Activated T-helper 2 cell treated with anti-CD3 and anti-CD28 coated beads, Interferon-gamma antibody, Interleukin-2, Interleukin-4, amounts not matched to agents 10 μg/mL and 5 μg/mL and 100 μg/mL, durations not matched to agents 14 hours and 24 hours and 36 hours (primary cell): ENCODE data around the gene BCAS1. TPM values are rescaled to one million over a fixed set of nuclear protein-coding genes. Genes with fewer than 3 reads are reported as not detected.

Source experiments
- DNase-seq: peaks from one replicate; pipeline ENCODE4 v3.0.0; 2021; ENCODE audit warnings: low spot score
- H3K27ac Mint-ChIP-seq: one replicate; pipeline ENCODE4 v1.8.0; 2021; ENCODE audit warnings: mixed read lengths
- H3K27me3 Mint-ChIP-seq: one replicate; pipeline ENCODE4 v1.8.0; 2021; ENCODE audit warnings: low read depth, mixed read lengths
- H3K36me3 Mint-ChIP-seq: one replicate; pipeline ENCODE4 v1.8.0; 2021; ENCODE audit warnings: low read depth, mixed read lengths
- H3K4me1 Mint-ChIP-seq: one replicate; pipeline ENCODE4 v1.8.0; 2021; ENCODE audit warnings: low read depth, mixed read lengths
- H3K4me3 Mint-ChIP-seq: one replicate; pipeline ENCODE4 v1.8.0; 2021; ENCODE audit warnings: low read depth, mild to moderate bottlenecking, moderate library complexity, mixed read lengths
- H3K9me3 Mint-ChIP-seq: one replicate; pipeline ENCODE4 v1.8.0; 2021; ENCODE audit warnings: mixed read lengths
- intact Hi-C: fragments of 100-400 bp; cut with micrococcal nuclease; formaldehyde crosslinking; loops from one replicate; pipeline ENCODE4 v1.15.1; 2023
- total RNA-seq: library from RNA; stranded (reverse); gene quantifications from 2 replicates; pipeline ENCODE4 v1.2.3, GENCODE V29; 2022

The BCAS1 gene
- total RNA-seq = not detected in 2 replicates

DNA sequence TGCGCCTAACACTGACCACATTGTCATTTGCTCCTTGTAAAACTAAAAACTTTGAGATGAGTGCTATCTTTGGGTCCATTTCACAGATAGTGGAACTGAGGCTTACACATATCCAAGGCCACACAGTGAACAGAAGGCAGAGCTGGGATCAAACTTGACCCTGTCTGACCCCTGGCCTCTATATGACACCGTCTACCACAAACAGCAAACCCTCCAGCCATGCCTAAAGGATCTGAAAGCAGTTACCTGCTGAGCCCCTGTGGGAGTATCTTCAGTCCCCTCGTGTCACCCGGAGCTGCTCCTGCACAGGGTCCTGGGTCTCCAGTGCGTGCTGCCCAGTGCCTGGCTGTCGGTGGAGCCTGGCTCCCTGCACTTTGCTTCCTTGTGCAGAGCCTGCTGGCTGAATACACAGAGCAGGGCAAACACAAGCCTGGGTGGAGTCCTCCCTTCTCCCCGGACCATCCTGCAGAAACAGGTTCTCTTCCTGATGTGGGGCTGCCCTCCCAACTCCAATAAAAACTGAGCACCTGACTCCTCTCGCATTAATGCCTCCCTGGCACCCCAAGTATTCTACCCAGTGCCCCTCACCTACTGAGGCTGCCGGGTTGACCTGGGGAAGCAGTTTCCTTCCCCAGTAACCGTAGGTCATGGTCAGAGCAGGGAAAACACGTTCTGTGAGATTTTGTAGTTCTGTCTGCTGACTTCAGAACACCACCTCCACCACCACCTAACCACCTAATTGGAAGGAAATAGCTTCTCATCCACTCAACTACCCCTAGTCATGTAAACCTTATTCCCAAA is at the start of gene BCAS1:
Gene BCAS1 (minus strand): TSS at position 408 of the 801 bp plus-strand sequence. CDS start 11,876 bp downstream, outside the sequence.
- Mint-ChIP-seq H3K27me3 (peaks cover 3% of the 10 kb centered on the region), H3K4me3 (no peak within 1 kb of the TSS), H3K27ac (no peak within 1 kb of the TSS), H3K36me3 (no peaks in the 10 kb centered on the region), H3K4me1 (peaks cover 10% of the 10 kb centered on the region), H3K9me3 (no peaks in the 10 kb centered on the region)
- DNase-seq = no peak
- intact Hi-C loops = no loop called here

DNA sequence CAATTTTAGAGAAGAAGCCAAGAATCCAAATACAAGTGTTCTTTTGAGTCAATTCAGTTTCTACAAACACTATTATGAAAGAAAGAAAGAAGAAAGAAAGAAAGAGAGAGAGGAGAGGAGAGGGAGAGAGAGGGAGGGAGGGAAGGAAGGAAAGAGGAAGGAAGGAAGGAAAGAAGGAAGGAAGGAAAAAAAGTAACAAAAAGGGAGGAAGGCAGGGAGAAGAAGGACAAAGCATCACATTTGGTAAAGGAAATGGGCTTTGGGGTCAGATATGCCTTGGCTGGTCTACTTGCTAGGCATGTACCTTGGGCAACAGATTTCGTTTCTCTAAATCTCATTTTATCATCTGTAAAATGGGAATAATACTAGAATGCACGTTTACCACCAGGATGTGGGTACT is 49.4 kb upstream of the BCAS1 start:
- Mint-ChIP-seq H3K36me3 (no peaks in the 10 kb centered on the region), H3K9me3 (no peaks in the 10 kb centered on the region), H3K27ac (no peak overlapping the region), H3K4me1 (no peaks in the 10 kb centered on the region), H3K4me3 (no peak overlapping the region), H3K27me3 (no peaks in the 10 kb centered on the region)
- DNase-seq = no peak
- intact Hi-C loops = no loop called here

- Mint-ChIP-seq H3K9me3 (no peaks in the 10 kb centered on the region), H3K4me3 (no peak overlapping the region), H3K36me3 (no peaks in the 10 kb centered on the region), H3K4me1 (no peaks in the 10 kb centered on the region), H3K27ac (no peak overlapping the region), H3K27me3 (peaks cover 2% of the 10 kb centered on the region)
- intact Hi-C loops = no loop called here
- DNase-seq = no peak
Measured at GRCh38 chr20:54118220-54119001, 48.0 kb upstream of the BCAS1 start.

GRCh38 chr20:54116550-54117235 is 46.3 kb upstream of the BCAS1 start:
- Mint-ChIP-seq H3K4me1 (no peaks in the 10 kb centered on the region), H3K4me3 (no peak overlapping the region), H3K27me3 (peaks cover 2% of the 10 kb centered on the region), H3K27ac (no peak overlapping the region), H3K9me3 (no peaks in the 10 kb centered on the region), H3K36me3 (no peaks in the 10 kb centered on the region)
- DNase-seq = no peak
- intact Hi-C loops = no loop called here

GRCh38 chr20:54115172-54115854 is 44.9 kb upstream of the BCAS1 start:
- Mint-ChIP-seq H3K36me3 (no peaks in the 10 kb centered on the region), H3K4me3 (no peak overlapping the region), H3K4me1 (peaks cover 2% of the 10 kb centered on the region), H3K9me3 (peaks cover 3% of the 10 kb centered on the region), H3K27me3 (peaks cover 2% of the 10 kb centered on the region), H3K27ac (no peak overlapping the region)
- DNase-seq = no peak
- intact Hi-C loops = no loop called here

DNA sequence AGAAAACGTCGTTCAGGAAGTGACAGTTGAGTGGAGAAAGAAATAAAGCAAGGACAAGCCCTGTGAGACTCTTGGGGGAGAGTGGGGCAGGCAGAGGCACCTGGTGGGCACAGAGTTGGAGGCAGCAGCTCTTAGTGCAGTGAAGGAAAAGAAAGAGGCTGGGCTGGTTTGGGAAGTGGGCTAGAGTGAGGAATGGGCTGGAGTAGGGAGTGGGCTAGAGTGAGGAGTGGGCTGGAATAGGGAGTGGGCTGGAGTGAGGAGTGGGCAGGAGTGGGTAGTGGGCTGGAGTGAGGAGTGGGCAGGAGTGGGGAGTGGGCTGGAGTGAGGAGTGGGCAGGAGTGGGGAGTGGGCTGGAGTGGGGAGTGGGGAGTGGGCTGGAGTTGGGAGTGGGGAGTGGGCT is 43.7 kb upstream of the BCAS1 start:
- no peaks in the 10 kb centered on the region for H3K36me3 Mint-ChIP-seq
- DNase-seq = no peak
- intact Hi-C loops = no loop called here
- H3K27ac Mint-ChIP-seq = no peak overlapping the region
- H3K4me1 Mint-ChIP-seq = peaks cover 7% of the 10 kb centered on the region
- H3K4me3 Mint-ChIP-seq = no peak overlapping the region
- H3K27me3 Mint-ChIP-seq = peaks cover 2% of the 10 kb centered on the region
- peaks cover 3% of the 10 kb centered on the region for H3K9me3 Mint-ChIP-seq

- H3K36me3 Mint-ChIP-seq = no peaks in the 10 kb centered on the region
- H3K27ac Mint-ChIP-seq = no peak overlapping the region
- H3K4me1 Mint-ChIP-seq = peaks cover 7% of the 10 kb centered on the region
- H3K9me3 Mint-ChIP-seq = peaks cover 3% of the 10 kb centered on the region
- peaks cover 2% of the 10 kb centered on the region for H3K27me3 Mint-ChIP-seq
- no peak for DNase-seq
- intact Hi-C loops = no loop called here
- no peak overlapping the region for H3K4me3 Mint-ChIP-seq
Measured at GRCh38 chr20:54113566-54113965, 43.2 kb upstream of the BCAS1 start.

GRCh38 chr20:54112221-54112884 is 42.0 kb upstream of the BCAS1 start:
- Mint-ChIP-seq H3K36me3 (no peaks in the 10 kb centered on the region), H3K9me3 (peaks cover 3% of the 10 kb centered on the region), H3K27ac (no peak overlapping the region), H3K4me1 (peaks cover 7% of the 10 kb centered on the region), H3K27me3 (peaks cover 2% of the 10 kb centered on the region), H3K4me3 (no peak overlapping the region)
- no peak for DNase-seq
- intact Hi-C loops = no loop called here

DNA sequence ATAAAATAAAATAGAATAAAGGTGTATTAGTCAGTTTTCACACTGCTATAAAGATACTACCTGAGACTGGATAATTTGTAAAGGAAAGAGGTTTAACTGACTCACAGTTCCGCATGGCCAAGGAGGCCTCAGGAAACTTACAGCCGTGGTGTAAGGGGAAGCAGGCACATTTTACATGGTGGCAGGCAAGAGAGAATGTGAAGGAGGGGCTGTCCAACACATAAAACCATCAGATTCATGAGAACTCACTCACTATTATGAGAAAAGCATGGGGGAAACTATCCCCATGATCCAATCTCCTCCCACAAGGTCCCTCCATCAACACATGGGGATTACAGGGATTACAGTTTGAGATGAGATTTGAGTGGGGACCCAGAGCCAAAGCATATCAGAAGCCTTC is 41.1 kb upstream of the BCAS1 start:
- peaks cover 2% of the 10 kb centered on the region for H3K27me3 Mint-ChIP-seq
- H3K4me3 Mint-ChIP-seq = no peak overlapping the region

DNA sequence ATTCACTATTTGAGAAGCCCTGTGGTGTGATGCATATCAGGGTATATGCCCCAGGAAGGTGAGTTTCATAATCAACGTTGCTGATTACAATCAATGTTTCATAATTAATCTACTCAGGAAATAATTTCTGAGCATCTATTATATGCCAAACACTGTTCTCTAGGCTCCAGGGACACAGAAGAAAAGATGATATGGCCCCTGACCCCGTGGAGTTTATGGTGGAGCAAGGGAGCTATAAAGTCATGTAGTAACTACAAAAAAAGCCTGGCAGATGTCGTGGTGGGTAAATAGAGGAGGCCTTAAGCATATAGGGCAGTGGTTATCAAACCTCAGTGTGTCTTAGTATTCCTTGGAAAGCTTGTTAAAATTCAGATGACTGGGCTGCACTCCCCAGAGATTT is 40.1 kb upstream of the BCAS1 start:
- no peak for DNase-seq
- Mint-ChIP-seq H3K27me3 (peaks cover 2% of the 10 kb centered on the region), H3K27ac (no peak overlapping the region), H3K4me3 (no peak overlapping the region), H3K9me3 (peaks cover 3% of the 10 kb centered on the region), H3K36me3 (no peaks in the 10 kb centered on the region), H3K4me1 (peaks cover 7% of the 10 kb centered on the region)
- intact Hi-C loops = no loop called here

More for the DNA sequence above, 41.1 kb upstream of the BCAS1 start:
- H3K4me1 Mint-ChIP-seq = peaks cover 7% of the 10 kb centered on the region
- DNase-seq = no peak
- no peak overlapping the region for H3K27ac Mint-ChIP-seq
- peaks cover 3% of the 10 kb centered on the region for H3K9me3 Mint-ChIP-seq
- intact Hi-C loops = no loop called here
- H3K36me3 Mint-ChIP-seq = no peaks in the 10 kb centered on the region

DNA sequence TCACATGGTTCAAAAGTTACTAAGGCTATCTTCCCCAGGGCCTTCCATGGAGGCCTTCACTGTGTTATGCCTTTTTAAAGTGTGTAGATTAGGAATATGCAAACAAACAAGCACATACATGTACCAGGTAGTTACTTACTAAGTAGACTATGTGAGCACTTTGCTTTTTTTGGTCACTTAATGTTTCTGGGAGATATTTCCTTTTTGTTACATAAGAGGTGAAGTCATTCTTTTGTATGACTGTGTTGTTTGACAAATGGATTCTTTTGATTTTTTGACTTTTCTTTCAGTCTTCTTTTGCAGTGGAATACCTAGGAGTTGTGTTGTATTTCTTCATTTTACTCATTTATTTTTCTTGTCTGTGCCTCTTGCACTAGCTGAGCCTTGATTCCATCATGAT is 39.6 kb upstream of the BCAS1 start:
- Mint-ChIP-seq H3K9me3 (peaks cover 3% of the 10 kb centered on the region), H3K36me3 (no peaks in the 10 kb centered on the region), H3K4me1 (peaks cover 9% of the 10 kb centered on the region), H3K27me3 (peaks cover 4% of the 10 kb centered on the region), H3K4me3 (no peak overlapping the region), H3K27ac (no peak overlapping the region)
- no peak for DNase-seq
- intact Hi-C loops = no loop called here

- H3K4me1 Mint-ChIP-seq = peaks cover 10% of the 10 kb centered on the region
- intact Hi-C loops = no loop called here
- no peak for DNase-seq
- peaks cover 3% of the 10 kb centered on the region for H3K27me3 Mint-ChIP-seq
- H3K4me3 Mint-ChIP-seq = no peak overlapping the region
- peaks cover 3% of the 10 kb centered on the region for H3K9me3 Mint-ChIP-seq
- H3K36me3 Mint-ChIP-seq = no peaks in the 10 kb centered on the region
- H3K27ac Mint-ChIP-seq = no peak overlapping the region
Measured at GRCh38 chr20:54108817-54109216, 38.4 kb upstream of the BCAS1 start.
